RWPE1 (cell line): ENCODE results near the gene CYB5B.
"Not testable (repeated sequence)": the region's sequence is repeated elsewhere in the genome, so short reads cannot be mapped to it uniquely, and the experiment has no call there.

Experiments used
- CTCF ChIA-PET: fragments of 350-600 bp; sonication (Branson Sonifier 250); formaldehyde crosslinking; extraction: SDS; loops from one replicate; lab custom pipeline; 2021; lab: Yijun Ruan, JAX
- POLR2A ChIA-PET: fragments of 400-600 bp; formaldehyde crosslinking; extraction: SDS; loops from one replicate; lab custom pipeline; 2020; ENCODE audit warnings: antibody characterized with exemption; ENCODE audit not compliant: low non-redundant PET; lab: Yijun Ruan, JAX
- DNase-seq: peaks from one replicate; pipeline ENCODE4 v3.0.0; 2012; ENCODE audit warnings: low spot score
- H3K27ac ChIP-seq: fragments of 450-650 bp; 2 replicates; pipeline ENCODE4 v1.5.1; 2017
- TF ChIP-seq, protein P1 (sequence below): fragments of 450-650 bp; conservative IDR thresholded peaks from 2 replicates; pipeline ENCODE4 v1.5.1; 2017; ENCODE audit warnings: low read depth, mild to moderate bottlenecking

CYB5B gene

DNA sequence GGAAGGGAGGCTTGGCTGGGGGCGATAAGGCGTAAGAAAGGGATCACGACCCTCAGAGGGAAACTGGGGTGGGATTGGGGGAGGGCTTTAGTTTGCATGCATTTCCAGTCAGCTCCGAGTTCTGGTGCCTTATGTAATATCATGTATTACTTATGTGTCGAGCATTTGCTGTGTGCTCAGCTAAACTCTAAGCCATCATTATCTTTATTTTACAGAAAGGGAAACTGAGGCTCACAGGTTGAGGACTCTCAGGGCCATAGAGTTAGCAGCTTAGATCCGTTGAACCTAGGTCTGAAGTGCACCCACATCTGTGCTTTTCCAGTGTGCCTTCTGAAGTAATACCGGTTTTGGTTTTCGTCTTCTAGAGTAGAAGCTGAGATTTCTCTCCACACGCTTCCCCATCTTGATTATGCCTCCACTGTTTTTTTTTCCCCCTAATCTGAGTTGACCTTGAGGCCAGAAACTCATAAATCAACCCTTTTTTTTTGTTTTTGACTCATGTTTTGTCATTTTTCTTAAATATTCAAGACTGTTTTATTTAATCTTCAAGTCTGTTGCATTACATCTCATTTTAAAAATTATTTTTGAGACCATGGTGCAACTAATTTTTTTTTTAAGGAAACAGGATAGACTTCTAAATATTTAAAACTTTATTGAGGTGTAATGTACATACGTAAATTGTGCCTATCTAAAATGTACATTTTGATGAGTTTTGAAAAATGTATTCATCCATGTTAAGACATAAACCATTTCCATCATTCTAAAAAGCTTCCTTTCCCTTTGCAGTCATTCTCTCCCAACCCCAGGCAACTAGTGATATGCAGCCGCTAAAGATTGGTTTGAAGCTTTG is 741 bp downstream of the CYB5B start:
- CTCF ChIA-PET = interaction anchor here (0.5 to 1.2 kb wide), 4 partner anchors 11 to 41 kb away, joined by 3 to 7 read pairs (median 3); no protein-coding TSS in a partner anchor
- POLR2A ChIA-PET = interaction anchor here (0.7 kb wide), 2 partner anchors 21 to 249 kb away, joined by 3 read pairs; no protein-coding TSS in a partner anchor
- DNase-seq = no peak
- TF ChIP-seq, protein P1, sequence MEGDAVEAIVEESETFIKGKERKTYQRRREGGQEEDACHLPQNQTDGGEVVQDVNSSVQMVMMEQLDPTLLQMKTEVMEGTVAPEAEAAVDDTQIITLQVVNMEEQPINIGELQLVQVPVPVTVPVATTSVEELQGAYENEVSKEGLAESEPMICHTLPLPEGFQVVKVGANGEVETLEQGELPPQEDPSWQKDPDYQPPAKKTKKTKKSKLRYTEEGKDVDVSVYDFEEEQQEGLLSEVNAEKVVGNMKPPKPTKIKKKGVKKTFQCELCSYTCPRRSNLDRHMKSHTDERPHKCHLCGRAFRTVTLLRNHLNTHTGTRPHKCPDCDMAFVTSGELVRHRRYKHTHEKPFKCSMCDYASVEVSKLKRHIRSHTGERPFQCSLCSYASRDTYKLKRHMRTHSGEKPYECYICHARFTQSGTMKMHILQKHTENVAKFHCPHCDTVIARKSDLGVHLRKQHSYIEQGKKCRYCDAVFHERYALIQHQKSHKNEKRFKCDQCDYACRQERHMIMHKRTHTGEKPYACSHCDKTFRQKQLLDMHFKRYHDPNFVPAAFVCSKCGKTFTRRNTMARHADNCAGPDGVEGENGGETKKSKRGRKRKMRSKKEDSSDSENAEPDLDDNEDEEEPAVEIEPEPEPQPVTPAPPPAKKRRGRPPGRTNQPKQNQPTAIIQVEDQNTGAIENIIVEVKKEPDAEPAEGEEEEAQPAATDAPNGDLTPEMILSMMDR = no peak
- H3K27ac ChIP-seq = peak overlapping the region; percentile 89

DNA sequence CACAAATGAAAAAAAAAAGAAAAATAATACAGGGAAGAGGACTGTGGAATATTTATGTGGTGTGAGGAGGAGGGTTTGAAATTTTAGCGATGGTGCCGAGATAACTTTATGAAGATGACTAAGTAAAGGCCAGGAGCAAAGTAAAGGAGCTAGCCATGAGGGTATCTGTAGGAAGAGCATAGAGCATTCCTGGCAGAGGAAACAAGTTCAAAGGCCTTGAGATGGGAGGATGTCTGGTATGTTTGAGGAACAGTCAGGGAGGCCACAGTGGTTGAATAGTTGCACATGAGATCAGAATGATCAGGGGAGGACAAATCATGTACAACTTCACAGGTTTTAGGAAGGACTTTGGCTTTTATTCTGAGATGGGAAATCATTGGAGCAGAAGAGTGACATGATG is 4.2 kb downstream of the CYB5B start:
- TF ChIP-seq, protein P1 = no peak
- no peak for DNase-seq
- ChIA-PET POLR2A (no interaction called here), CTCF (no interaction called here)
- H3K27ac ChIP-seq = no peak overlapping the region

DNA sequence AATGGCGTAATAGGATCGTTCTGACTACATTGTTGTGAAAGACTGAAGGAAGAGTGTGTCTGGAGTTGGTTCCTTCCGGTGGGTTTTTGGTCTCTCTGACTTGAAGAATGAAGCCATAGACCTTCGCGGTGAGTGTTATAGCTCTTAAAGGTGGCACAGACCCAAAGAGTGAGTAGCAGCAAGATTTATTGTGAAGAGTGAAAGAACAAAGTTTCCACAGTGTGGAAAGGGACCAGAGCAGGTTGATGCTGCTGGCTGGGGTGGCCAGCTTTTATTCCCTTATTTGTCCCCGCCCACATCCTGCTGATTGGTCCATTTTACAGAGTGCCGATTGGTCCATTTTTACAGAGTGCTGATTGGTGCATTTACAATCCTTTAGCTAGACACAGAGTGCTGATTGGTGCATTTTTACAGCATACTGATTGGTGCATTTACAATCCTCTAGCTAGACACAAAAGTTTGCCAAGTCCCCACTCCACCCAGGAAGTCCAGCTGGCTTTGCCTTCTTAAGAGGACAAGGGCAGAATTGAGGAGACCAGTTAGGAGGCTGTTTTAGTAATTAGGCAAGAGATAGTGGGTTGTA is 4.7 kb downstream of the CYB5B start:
- H3K27ac ChIP-seq, DNase-seq, POLR2A ChIA-PET: not testable (repeated sequence)
- CTCF ChIA-PET = interaction anchor here (0.9 kb wide), 1 partner anchor 12 kb away, joined by 3 read pairs; no protein-coding TSS in a partner anchor

GRCh38 chr16:69431948-69432468 is 7.6 kb downstream of the CYB5B start:
- no peak for DNase-seq
- TF ChIP-seq, protein P1 = no peak
- H3K27ac ChIP-seq = no peak overlapping the region
- ChIA-PET CTCF (interaction anchor here (0.6 kb wide), 1 partner anchor 30 kb away, joined by 3 read pairs; no protein-coding TSS in a partner anchor), POLR2A (no interaction called here)

- H3K27ac ChIP-seq = no peak overlapping the region; the same call in 1 of the 2 replicates
- DNase-seq = no peak
- TF ChIP-seq, protein P1 = no peak
- ChIA-PET CTCF (no interaction called here), POLR2A (interaction anchor here (0.6 kb wide), 1 partner anchor 111 kb away, joined by 3 read pairs; no protein-coding TSS in a partner anchor)
These were observed 9.6 kb downstream of the CYB5B start for GRCh38 chr16:69434066-69434465.

GRCh38 chr16:69435977-69436820 is 11.8 kb downstream of the CYB5B start:
- POLR2A ChIA-PET = interaction anchor here (0.6 kb wide), 1 partner anchor 14 kb away, joined by 4 read pairs; no protein-coding TSS in a partner anchor
- no peak for DNase-seq
- H3K27ac ChIP-seq = peak overlapping the region; percentile 2; the same call in 1 of the 2 replicates
- CTCF ChIA-PET = no interaction called here
- TF ChIP-seq, protein P1 = no peak
